IMR-90 (cell line): ENCODE data around the gene BPTF. TPM values are rescaled to one million over a fixed set of nuclear protein-coding genes. Genes with fewer than 3 reads are reported as not detected.

ENCODE experiments used
- ATAC-seq: fragments of 200-7000 bp; cut with Tn5 transposase; 2 replicates; pipeline ENCODE4 v1.9.1; 2020; ENCODE audit warnings: low read depth, mild to moderate bottlenecking, moderate library complexity
- BruUV-seq: library from RNA; stranded (reverse); fragments of 400-500 nt; replicated peaks from 2 replicates; lab custom pipeline; 2021; lab: Mats Ljungman, UMichigan
- CTCF ChIA-PET: fragments of 300-600 bp; formaldehyde crosslinking; extraction: SDS; loops from one replicate; lab custom pipeline; 2021; ENCODE audit warnings: antibody characterized with exemption; lab: Yijun Ruan, JAX
- POLR2A ChIA-PET: fragments of 300-600 bp; sonication (Branson Sonifier 250); formaldehyde crosslinking; loops from one replicate; lab custom pipeline; 2022; ENCODE audit warnings: antibody characterized with exemption; ENCODE audit not compliant: unreplicated experiment; lab: Charles Lee
- DNase-seq: peaks from one replicate; pipeline ENCODE4 v3.0.0; 2013
- H2AFZ ChIP-seq: replicated peaks from 2 replicates; pipeline ENCODE3; 2013; ENCODE audit warnings: low read length, mild to moderate bottlenecking; ENCODE audit not compliant: poor library complexity
- H2AK5ac ChIP-seq: 2 replicates; pipeline ENCODE4 v1.6.1; 2013; ENCODE audit warnings: low read depth, low read length, inconsistent platforms
- H2AK9ac ChIP-seq: replicated peaks from 2 replicates; pipeline ENCODE3; 2013; ENCODE audit warnings: mild to moderate bottlenecking, low read depth, low read length, moderate library complexity; ENCODE audit not compliant: poor library complexity
- H2BK120ac ChIP-seq: 2 replicates; pipeline ENCODE4 v1.6.1; 2013; ENCODE audit warnings: low read depth, low read length, inconsistent platforms
- H2BK15ac ChIP-seq: 3 replicates; pipeline ENCODE4 v1.6.1; 2013; ENCODE audit warnings: low read depth, low read length, inconsistent platforms
- H2BK20ac ChIP-seq: 2 replicates; pipeline ENCODE4 v1.6.1; 2013; ENCODE audit warnings: low read depth, mild to moderate bottlenecking, inconsistent platforms, low read length, moderate library complexity
- H2BK5ac ChIP-seq: 2 replicates; pipeline ENCODE4 v1.6.1; 2013; ENCODE audit warnings: mild to moderate bottlenecking, low read depth, low read length, inconsistent platforms; ENCODE audit not compliant: poor library complexity, severe bottlenecking
- H3K14ac ChIP-seq: replicated peaks from 2 replicates; pipeline ENCODE4 v1.6.1; 2013; ENCODE audit warnings: low read depth, low read length, inconsistent platforms
- H3K18ac ChIP-seq: 2 replicates; pipeline ENCODE4 v1.6.1; 2013; ENCODE audit warnings: low read depth, low read length, control low read depth
- H3K23ac ChIP-seq: 2 replicates; pipeline ENCODE4 v1.6.1; 2013; ENCODE audit warnings: low read depth, low read length, inconsistent platforms
- H3K27ac ChIP-seq: 2 replicates; pipeline ENCODE4 v1.5.1; 2013; ENCODE audit warnings: mild to moderate bottlenecking, control low read depth, low read length; ENCODE audit not compliant: insufficient read depth
- H3K27me3 ChIP-seq: 2 replicates; pipeline ENCODE4 v1.6.1; 2013; ENCODE audit warnings: low read length; ENCODE audit not compliant: control insufficient read depth, insufficient read depth
- H3K36me3 ChIP-seq: 2 replicates; pipeline ENCODE4 v1.6.1; 2013; ENCODE audit warnings: low read length, mixed read lengths; ENCODE audit not compliant: control insufficient read depth, insufficient read depth
- H3K4ac ChIP-seq: 2 replicates; pipeline ENCODE4 v1.6.1; 2013; ENCODE audit warnings: low read depth, low read length, inconsistent platforms
- H3K4me1 ChIP-seq: 2 replicates; pipeline ENCODE4 v1.6.1; 2013; ENCODE audit warnings: low read length, mixed read lengths; ENCODE audit not compliant: control insufficient read depth, insufficient read depth
- H3K4me2 ChIP-seq: 2 replicates; pipeline ENCODE4 v1.6.1; 2013; ENCODE audit warnings: low read depth, mild to moderate bottlenecking, control low read depth, low read length, moderate library complexity
- H3K4me3 ChIP-seq: 2 replicates; pipeline ENCODE4 v1.5.1; 2013; ENCODE audit warnings: low read depth, mild to moderate bottlenecking, control low read depth, low read length, moderate library complexity; ENCODE audit not compliant: insufficient read depth
- H3K56ac ChIP-seq: 2 replicates; pipeline ENCODE4 v1.6.1; 2013; ENCODE audit warnings: low read length, inconsistent platforms; ENCODE audit not compliant: insufficient read depth; ENCODE audit errors: extremely low read depth
- H3K79me1 ChIP-seq, 2 experiments: 2 replicates each; pipeline ENCODE4 v1.6.1; 2013; ENCODE audit warnings: low read length in 2 of 2, inconsistent platforms in 1 of 2, low read depth in 1 of 2
- H3K9ac ChIP-seq: 2 replicates; pipeline ENCODE4 v1.6.1; 2013; ENCODE audit warnings: low read depth, low read length, control low read depth
- H3K9me1 ChIP-seq: 2 replicates; pipeline ENCODE4 v1.6.1; 2013; ENCODE audit warnings: low read length, inconsistent platforms; ENCODE audit not compliant: insufficient read depth
- H3K9me3 ChIP-seq: 2 replicates; pipeline ENCODE4 v1.6.1; 2013; ENCODE audit warnings: low read length; ENCODE audit not compliant: control insufficient read depth, insufficient read depth
- H4K20me1 ChIP-seq: 2 replicates; pipeline ENCODE4 v1.6.1; 2013; ENCODE audit warnings: low read length, inconsistent platforms; ENCODE audit not compliant: insufficient read depth
- H4K5ac ChIP-seq: 2 replicates; pipeline ENCODE4 v1.6.1; 2013; ENCODE audit warnings: mild to moderate bottlenecking, low read depth, low read length, control low read depth
- H4K8ac ChIP-seq, 2 experiments: 2 replicates each; pipeline ENCODE4 v1.6.1; 2013; ENCODE audit warnings: low read depth in 2 of 2, low read length in 2 of 2, control low read depth in 1 of 2, inconsistent platforms in 1 of 2
- H4K91ac ChIP-seq: 2 replicates; pipeline ENCODE4 v1.6.1; 2013; ENCODE audit warnings: low read depth, low read length, inconsistent platforms; ENCODE audit not compliant: insufficient read depth
- RAD21 ChIP-seq: IDR thresholded peaks from 2 replicates; pipeline ENCODE4 v1.6.1; 2012; ENCODE audit warnings: low read length, improper control_type of control experiment
- WGBS, 2 experiments: methylation state at CpG; one replicate each; pipeline versions ENCODE4 v1.1.5 to v1.1.7; 2013; ENCODE audit warnings: missing lambda C conversion rate in 2 of 2; ENCODE audit not compliant: insufficient read length in 1 of 2; ENCODE audit errors: extremely low coverage in 2 of 2; 5-methylcytosine and 5-hydroxymethylcytosine counted together
- dilution Hi-C: fragments of 300-500 bp; cut with HindIII; formaldehyde crosslinking; loops from one replicate; pipeline ENCODE4 v1.14.3; 2018; ENCODE audit warnings: low sequenced_read_pairs; ENCODE audit not compliant: unreplicated experiment
- in situ Hi-C: fragments of 300-500 bp; cut with MboI; formaldehyde crosslinking; loops from 3 replicates; pipeline ENCODE4 v1.14.3; 2019; ENCODE audit warnings: low sequenced_read_pairs, inconsistent platforms, mixed read lengths
- intact Hi-C: fragments of 100-400 bp; cut with micrococcal nuclease; formaldehyde crosslinking; loops from 2 replicates; pipeline ENCODE4 v1.10.0; 2022
- polyA plus RNA-seq, 3 experiments: library from polyadenylated mRNA; depleted of rRNA; stranded (reverse); fragments of >200 nt; gene quantifications; 2 replicates each; pipeline ENCODE4 v1.2.3, GENCODE V29; 2012; ENCODE audit warnings: low replicate concordance in 1 of 3
- total RNA-seq: library from RNA; depleted of rRNA; stranded (reverse); fragments of >200 nt; gene quantifications from 2 replicates; pipeline ENCODE4 v1.2.3, GENCODE V29; 2012

Gene BPTF
- total and polyA plus RNA-seq, 2 of the 4 experiments (the other 2 are of a cell fraction), result 32.3 to 35.7 TPM

GRCh38 chr17:67879662-67880061, 54.4 kb downstream of the BPTF start:
- dilution Hi-C loops, result no loop called here
- H3K4me3 ChIP-seq, result no peak overlapping the region

More at GRCh38 chr17:67879662-67880061, 54.4 kb downstream of the BPTF start:
- Histone ChIP-seq H3K4me2 (no peak overlapping the region), H3K4ac (no peak overlapping the region), H3K14ac (no peak overlapping the region), H2BK15ac (no peak overlapping the region), H2BK5ac (no peak overlapping the region), H4K20me1 (no peaks in the 10 kb centered on the region), H3K27ac (no peak overlapping the region), H3K4me1 (no peaks in the 10 kb centered on the region), H2BK120ac (no peak overlapping the region), H2AFZ (no peak overlapping the region), H3K36me3 (peaks cover 12% of the 10 kb centered on the region), H3K9me3 (no peaks in the 10 kb centered on the region), H3K18ac (no peak overlapping the region), H2BK20ac (no peak overlapping the region), H2AK9ac (no peak overlapping the region), H4K8ac (no peak overlapping the region), H2AK5ac (no peak overlapping the region), H4K91ac (no peak overlapping the region), H3K27me3 (no peaks in the 10 kb centered on the region), H3K79me1 (peaks cover 16 to 29% of the 10 kb centered on the region in 2 experiments), H3K9ac (no peak overlapping the region), H3K23ac (no peak overlapping the region), H3K56ac (no peak overlapping the region), H4K5ac (no peak overlapping the region), H3K9me1 (0 out of 2 replicates have a peak, but pooled peaks cover 5% of the 10 kb centered on the region)
- ChIA-PET CTCF (no interaction called here), POLR2A (no interaction called here)
- no TSS peak for BruUV-seq
- in situ Hi-C loops, result no loop called here
- no peak for TF ChIP-seq RAD21
- ATAC-seq (no peak), DNase-seq (no peak)
- intact Hi-C loops, result no loop called here
- WGBS, 2 experiments, result 100% methylated on average over 1 of the region's 5 CpGs; no CpG with 5 or more reads in 1 of the 2 experiments
